GM18498 (cell line): ENCODE data around the gene NRP1.

Experiments used
- ATAC-seq: cut with Tn5 transposase; IDR thresholded peaks from one replicate; pipeline ENCODE4 v1.9.1; 2021; ENCODE audit warnings: mild to moderate bottlenecking, moderate library complexity; ENCODE audit not compliant: unreplicated experiment

NRP1 gene

GRCh38 chr10:33216661-33217427 lies 117.6 kb downstream of the NRP1 start:
- ATAC-seq = no peak

- no peak for ATAC-seq
Observed at GRCh38 chr10:33215635-33216034, 118.8 kb downstream of the NRP1 start.

DNA sequence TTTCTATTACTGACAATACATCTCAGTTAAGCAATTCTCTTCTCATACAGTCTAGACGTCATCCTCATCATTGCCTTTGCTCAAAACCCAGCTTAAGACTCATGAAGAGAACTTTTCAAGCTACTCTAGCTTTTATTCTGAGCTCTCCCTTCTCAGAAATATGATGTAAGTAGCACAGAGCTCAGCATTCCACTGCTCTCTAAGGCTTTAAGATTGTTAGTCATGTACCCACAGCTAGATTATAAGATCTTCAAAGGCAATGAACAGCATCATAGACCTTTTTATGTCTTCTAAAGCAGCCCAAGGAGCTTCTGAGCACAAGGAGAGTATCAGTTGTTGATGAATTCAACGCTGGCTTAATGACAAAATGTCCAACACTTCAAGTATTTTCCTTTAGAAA lies 119.3 kb downstream of the NRP1 start:
- no peak for ATAC-seq

DNA sequence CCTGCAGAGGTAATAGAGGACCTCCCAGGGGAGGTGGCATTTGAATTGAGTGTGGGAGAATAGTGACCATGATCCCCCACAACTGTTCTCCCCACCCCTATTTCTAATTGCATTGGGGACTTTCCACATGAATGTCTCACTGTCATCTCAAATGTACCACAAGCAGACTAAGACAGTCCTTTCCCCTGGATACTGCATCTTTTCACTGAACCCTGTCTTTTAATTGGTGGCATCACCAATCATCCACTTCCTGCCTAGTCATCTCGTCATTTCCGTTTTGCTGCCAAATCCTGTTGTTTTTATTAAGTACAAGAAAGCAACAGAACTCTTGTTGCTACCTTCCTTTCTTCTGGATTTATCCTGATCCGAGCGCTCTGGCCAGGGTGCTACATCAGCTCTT lies 120.3 kb downstream of the NRP1 start:
- no peak for ATAC-seq

DNA sequence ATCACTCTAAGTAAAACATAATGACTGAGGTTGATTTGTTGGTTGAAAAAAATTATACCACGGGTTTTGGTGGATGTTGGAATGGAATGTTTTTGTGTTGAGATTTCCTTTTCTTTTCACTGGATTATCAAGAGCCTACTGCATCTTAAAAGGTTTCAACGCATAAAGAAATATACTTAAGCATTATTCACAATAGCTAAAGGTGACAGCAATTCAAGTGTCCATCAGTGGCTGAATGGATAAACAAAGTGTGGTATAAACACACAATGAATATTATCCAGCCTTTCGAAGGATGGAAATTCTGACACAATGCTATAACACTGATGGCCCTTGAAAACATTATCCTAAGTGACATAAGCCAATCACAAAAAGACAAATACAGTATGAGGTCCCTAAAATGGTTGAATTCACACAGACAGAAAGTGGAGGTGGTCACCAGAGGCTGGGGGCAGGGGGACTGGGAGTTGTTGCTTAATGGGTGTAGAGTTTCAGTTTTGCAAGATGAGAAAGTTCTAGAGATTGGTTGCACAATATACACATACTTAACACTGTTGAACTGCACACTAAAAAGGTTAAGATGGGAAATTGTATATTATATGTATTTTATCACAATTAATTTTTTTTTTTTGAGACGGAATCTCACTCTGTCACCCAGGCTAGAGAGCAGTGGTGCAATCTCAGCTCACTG lies 122.3 kb downstream of the NRP1 start:
- ATAC-seq = no peak

DNA sequence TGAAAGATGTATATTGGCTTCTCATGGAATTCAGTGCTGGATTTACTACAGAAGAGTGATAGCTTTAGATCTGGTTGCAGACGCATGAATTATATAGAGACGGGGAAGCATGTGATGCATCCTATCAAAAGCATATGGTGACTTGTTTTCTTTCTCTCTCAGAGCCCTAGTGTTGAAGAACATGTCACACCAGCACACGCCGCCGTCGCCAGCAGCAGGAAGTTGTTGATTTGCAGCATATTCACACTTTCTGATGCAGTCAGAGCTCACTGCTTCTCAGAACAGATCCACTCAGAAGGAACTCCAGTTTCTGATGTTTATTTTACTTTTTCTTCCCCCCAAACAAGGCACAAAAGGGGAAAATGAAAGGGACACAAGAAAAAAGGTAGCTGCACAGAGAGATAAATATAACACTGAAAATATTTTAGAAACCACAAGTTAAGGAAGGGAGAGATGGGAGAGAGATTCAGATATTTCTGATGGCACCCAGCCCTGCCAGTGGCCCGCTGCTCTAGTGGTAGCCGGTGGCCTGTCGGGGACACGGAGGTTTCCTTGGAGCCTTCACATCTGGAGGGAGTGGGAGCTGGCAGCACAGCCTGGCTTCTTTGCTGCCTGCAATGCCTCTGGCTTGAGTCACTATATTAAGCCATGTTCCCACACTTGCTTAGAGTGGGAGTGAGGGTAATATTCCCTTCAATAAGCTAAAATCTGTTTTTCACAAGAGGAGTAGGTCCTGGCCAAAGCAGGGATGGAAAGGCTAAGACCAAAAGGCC lies 123.2 kb downstream of the NRP1 start:
- no peak for ATAC-seq

GRCh38 chr10:33209802-33210201 lies 124.7 kb downstream of the NRP1 start:
- no peak for ATAC-seq

DNA sequence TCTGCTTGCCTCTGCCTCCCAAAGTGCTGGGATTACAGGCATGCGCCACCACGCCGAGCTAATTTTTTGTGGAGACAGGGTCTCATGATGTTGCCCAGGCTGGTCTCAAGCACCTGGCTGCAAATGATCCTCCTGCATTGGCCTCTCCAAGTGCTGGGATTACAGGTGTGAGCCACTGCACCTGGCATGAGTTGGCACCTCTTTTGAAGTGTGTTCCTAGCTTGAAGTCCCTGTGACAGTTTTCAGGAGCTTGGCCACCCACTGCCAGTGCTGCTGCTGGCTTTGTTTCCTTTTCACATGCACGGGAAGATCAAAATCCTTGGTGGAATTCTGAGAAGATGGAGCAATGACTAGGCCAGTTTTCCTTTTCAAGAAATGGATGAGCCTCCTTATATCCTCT lies 126.3 kb downstream of the NRP1 start:
- no peak for ATAC-seq

- ATAC-seq = no peak
Observed at GRCh38 chr10:33204031-33204430, 130.4 kb downstream of the NRP1 start.

- ATAC-seq = no peak
Observed at GRCh38 chr10:33201971-33202370, 132.5 kb downstream of the NRP1 start.

DNA sequence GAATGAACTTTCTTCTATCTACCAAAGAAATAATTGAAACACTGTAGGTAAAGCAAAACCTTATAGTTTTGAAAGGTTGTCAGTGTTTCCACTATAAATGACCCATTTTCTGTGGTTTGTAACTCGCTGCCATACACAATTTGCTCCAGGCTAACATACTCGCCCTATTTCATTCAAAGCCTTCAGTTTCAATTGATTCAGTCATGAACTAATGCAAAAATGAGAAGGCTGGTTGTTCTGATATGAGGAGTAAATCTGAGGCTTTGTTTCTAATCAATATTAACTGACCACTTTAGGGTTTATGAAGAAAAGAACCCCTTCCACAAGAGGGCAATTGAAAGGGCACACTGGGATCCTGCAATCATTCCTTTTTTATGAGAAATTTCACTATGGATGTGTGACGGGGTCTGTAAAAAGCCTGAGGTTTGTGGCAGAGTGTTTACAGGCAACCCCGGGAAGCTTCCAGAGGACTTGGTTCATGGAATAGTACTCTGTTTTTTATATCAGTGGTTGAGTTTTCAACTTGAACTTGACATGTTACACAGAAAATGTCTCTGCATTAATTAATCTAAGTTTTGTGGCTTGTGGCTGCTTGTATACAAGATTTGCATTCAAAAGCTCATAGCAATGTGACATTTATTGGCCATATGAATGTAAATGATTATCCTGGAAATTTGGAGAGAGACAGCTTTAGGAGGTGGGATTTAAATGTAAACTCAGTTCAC lies 133.2 kb downstream of the NRP1 start:
- ATAC-seq = no peak

DNA sequence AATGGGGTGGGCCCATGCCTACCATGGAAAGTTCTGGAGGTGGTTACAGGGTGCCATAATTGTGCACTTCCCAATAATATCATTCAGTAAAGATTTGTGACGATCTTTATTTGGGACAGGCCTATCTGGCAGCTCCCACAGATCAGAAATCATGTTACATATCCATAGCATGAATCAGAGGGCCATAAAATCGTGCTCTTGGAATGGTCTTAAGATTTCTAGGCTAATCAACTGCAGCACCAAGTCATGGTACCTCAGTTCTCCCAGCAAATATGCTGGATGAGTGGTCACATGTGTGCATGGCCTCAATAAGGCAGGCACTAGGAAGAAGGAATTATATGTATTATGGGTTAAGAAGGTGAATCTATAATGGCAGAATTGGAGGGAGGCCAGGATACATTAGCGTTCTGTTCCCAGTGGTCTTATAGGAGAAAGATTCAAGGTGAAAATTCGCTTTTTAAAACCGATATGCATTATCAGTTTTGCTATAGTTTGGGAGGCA lies 134.7 kb downstream of the NRP1 start:
- ATAC-seq = no peak

- ATAC-seq = no peak
Observed at GRCh38 chr10:33198610-33199009, 135.9 kb downstream of the NRP1 start.

- ATAC-seq = no peak
Observed at GRCh38 chr10:33196710-33197491, 137.6 kb downstream of the NRP1 start.

GRCh38 chr10:33196377-33196706 lies 138.1 kb downstream of the NRP1 start:
- ATAC-seq = no peak

DNA sequence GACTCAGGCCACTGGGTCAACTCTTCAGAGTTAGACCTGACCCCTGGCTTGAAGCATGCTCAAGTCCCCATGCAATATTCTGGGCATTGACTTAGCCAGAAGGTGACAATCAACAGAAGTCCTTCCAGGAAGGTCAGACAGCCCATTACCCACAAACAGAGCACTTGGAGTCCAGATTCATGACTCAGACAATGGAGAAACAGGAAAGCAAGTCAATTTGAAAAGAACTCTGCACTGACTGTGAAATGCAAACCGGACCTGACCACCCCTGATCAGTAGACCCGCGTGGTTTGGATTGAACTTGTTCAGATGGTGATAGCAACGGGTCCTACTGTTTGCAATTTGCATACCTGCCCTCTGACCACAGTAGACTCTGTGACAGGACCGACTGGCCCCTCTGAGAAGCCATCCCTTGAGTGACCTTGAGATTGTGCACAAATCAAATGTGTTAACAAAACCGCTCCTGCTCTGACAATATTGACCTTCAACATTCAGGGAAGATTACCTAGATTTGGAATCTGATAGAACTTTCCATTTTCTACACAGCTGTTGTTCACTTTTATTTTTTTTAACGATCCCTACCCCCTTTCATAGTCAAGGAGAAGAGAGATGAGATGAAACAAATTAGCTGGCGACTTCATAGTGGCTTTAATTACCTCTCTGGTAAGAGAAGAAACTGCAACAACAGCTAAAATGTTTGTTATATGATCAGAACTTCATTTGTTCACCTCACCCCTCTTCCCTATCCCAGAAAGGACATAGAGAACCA lies 138.7 kb downstream of the NRP1 start:
- ATAC-seq = no peak

DNA sequence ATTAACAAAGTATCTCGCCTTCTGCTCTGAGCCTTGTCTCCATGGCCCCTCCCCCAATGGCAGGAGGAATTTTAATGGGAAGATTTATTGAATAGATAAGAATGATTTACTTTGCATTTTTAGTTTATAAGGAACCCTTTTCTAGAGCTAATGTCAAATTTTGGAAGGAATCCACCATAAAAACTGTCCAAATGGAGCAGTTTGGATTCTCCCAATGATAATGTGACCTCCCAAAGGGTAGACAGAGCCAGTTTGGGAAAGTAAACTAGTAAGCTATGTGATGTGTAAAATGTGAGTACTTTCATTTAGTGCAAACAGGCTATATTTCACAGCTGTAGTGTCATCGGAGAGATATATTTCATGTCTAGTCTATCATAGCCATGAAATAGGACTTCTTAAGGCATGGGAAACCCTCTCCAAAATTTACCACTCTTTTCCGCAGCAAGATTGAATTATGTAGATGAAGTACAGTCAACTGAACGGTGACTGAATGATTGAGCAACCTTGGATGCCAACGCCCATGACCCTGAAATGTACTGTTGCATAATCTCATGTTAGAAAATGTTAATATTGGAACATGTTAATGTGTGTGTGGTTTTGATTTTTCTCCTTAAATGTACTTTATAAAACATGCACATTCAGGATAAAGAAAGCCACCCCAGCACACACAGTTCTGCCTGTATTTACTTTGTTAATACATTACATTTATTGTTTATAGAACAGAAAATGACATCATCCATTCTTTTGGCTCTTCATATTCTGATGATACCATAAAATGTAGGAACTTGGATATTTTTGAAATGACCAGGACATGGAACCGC lies 140.6 kb downstream of the NRP1 start:
- no peak for ATAC-seq

GRCh38 chr10:33193057-33193700 lies 141.3 kb downstream of the NRP1 start:
- ATAC-seq = peak; percentile 95
